Activated naive CD4-positive, alpha-beta T cell treated with anti-CD3 and anti-CD28 coated beads, Interleukin-2, amount 50 U/mL, for 16 hours (primary cell): Measurements from ENCODE around the gene GMNN.
"Not testable (repeated sequence)": the region's sequence is repeated elsewhere in the genome, so short reads cannot be mapped to it uniquely, and the experiment has no call there.

Experiments
- DNase-seq: peaks from one replicate; pipeline ENCODE4 v3.0.0-alpha.2; 2020

Gene GMNN

GRCh38 chr6:24763578-24763977, 11.2 kb upstream of the GMNN start:
- DNase-seq, result no peak

GRCh38 chr6:24764833-24765828, 9.6 kb upstream of the GMNN start:
- not testable (repeated sequence) for DNase-seq

- DNase-seq, result not testable (repeated sequence)
These were observed 8.8 kb upstream of the GMNN start for GRCh38 chr6:24765968-24766367.

- DNase-seq, result no peak
These were observed 7.9 kb upstream of the GMNN start for GRCh38 chr6:24766680-24767462.

- DNase-seq, result no peak
These were observed 6.4 kb upstream of the GMNN start for GRCh38 chr6:24768361-24768760.

- DNase-seq, result peak; percentile 39
These were observed 852 bp downstream of the GMNN start for GRCh38 chr6:24775520-24776058.

- no peak for DNase-seq
These were observed 2.5 kb downstream of the GMNN start for GRCh38 chr6:24777227-24777626.

- DNase-seq, result no peak
These were observed 3.4 kb downstream of the GMNN start for GRCh38 chr6:24778121-24778520.

- DNase-seq, result no peak
These were observed 4.1 kb downstream of the GMNN start for GRCh38 chr6:24778878-24779277.

- DNase-seq, result no peak
These were observed 4.8 kb downstream of the GMNN start for GRCh38 chr6:24779416-24780016.

- no peak for DNase-seq
These were observed 5.5 kb downstream of the GMNN start for GRCh38 chr6:24780206-24780605.

GRCh38 chr6:24788031-24788665, 13.4 kb downstream of the GMNN start:
- DNase-seq, result peak; percentile 19

GRCh38 chr6:24795106-24795505, 20.4 kb downstream of the GMNN start:
- DNase-seq, result no peak

GRCh38 chr6:24796616-24797290, 22.0 kb downstream of the GMNN start:
- DNase-seq, result no peak

GRCh38 chr6:24797596-24798216, 23.0 kb downstream of the GMNN start:
- DNase-seq, result no peak

- DNase-seq, result no peak
These were observed 24.2 kb downstream of the GMNN start, which contains the start of gene ARMH2 for GRCh38 chr6:24798740-24799540. Gene ARMH2 (minus strand): TSS chr6:24798917. CDS start chr6:24798857, 60 bp downstream.

GRCh38 chr6:24799541-24799915, 24.8 kb downstream of the GMNN start:
- DNase-seq, result no peak

GRCh38 chr6:24802271-24803059, 27.7 kb downstream of the GMNN start:
- no peak for DNase-seq

GRCh38 chr6:24807584-24807983, 32.8 kb downstream of the GMNN start:
- DNase-seq, result no peak

- DNase-seq, result no peak
These were observed 35.0 kb downstream of the GMNN start for GRCh38 chr6:24809728-24810127.
